ENCODE data around the gene RAPGEF4. TPM values are rescaled to one million over a fixed set of nuclear protein-coding genes. Genes with fewer than 3 reads are reported as not detected.

RAPGEF4 gene
- total RNA-seq, 6 experiments from 2014 or later = 9.5 to 18.4 (median 14.7) TPM

GRCh38 chr2:172953411-172953810 lies 217.8 kb downstream of the RAPGEF4 start:
- no peak overlapping the region for H3K4me3 ChIP-seq
- peaks cover 0 to 20% (median 7%) of the 10 kb centered on the region in 4 donors for H3K4me1 ChIP-seq
- TF ChIP-seq POLR2A (IDR thresholded peaks at IDR 0.05) (no peak), CTCF (IDR thresholded peaks at IDR 0.05) (no peak)
- no peaks in the 10 kb centered on the region for H3K9me3 ChIP-seq
- ATAC-seq (no peak), DNase-seq (no peak)
- intact Hi-C loops (cut with DNase I) = no loop called here
- H3K36me3 ChIP-seq = no peaks in the 10 kb centered on the region
- no peak overlapping the region for H3K27ac ChIP-seq
- no peaks in the 10 kb centered on the region for H3K27me3 ChIP-seq
- WGBS (ENCODE audit: insufficient coverage, low coverage, low lambda C conversion rate, missing lambda C conversion rate) = no CpG with 5 or more reads among the region's 1 CpG

- H3K4me3 ChIP-seq = no peak overlapping the region
- H3K4me1 ChIP-seq = peaks cover 0 to 14% (median 7%) of the 10 kb centered on the region in 4 donors
- no peak for TF ChIP-seq POLR2A (IDR thresholded peaks at IDR 0.05)
- no peak for TF ChIP-seq CTCF (IDR thresholded peaks at IDR 0.05)
- no peaks in the 10 kb centered on the region for H3K27me3 ChIP-seq
- DNase-seq (no peak), ATAC-seq (no peak)
- 83% methylated on average over 5 of the region's 5 CpGs for WGBS (ENCODE audit: insufficient coverage, low coverage, low lambda C conversion rate, missing lambda C conversion rate)
- H3K36me3 ChIP-seq = no peaks in the 10 kb centered on the region
- no peak overlapping the region for H3K27ac ChIP-seq
- intact Hi-C loops (cut with DNase I) = no loop called here
- H3K9me3 ChIP-seq = no peaks in the 10 kb centered on the region
These were observed 218.6 kb downstream of the RAPGEF4 start for GRCh38 chr2:172953970-172954852.

- intact Hi-C loops (cut with DNase I) = no loop called here
- H3K9me3 ChIP-seq = no peaks in the 10 kb centered on the region
- no peak for ATAC-seq
- H3K27me3 ChIP-seq = no peaks in the 10 kb centered on the region
- TF ChIP-seq POLR2A (IDR thresholded peaks at IDR 0.05) = no peak
- 69% methylated on average over 7 of the region's 11 CpGs for WGBS (ENCODE audit: insufficient coverage, low coverage, low lambda C conversion rate, missing lambda C conversion rate)
- no peaks in the 10 kb centered on the region for H3K36me3 ChIP-seq
- peaks cover 0 to 7% (median 2%) of the 10 kb centered on the region in 4 donors for H3K4me1 ChIP-seq
- no peak overlapping the region for H3K27ac ChIP-seq
- no peak overlapping the region for H3K4me3 ChIP-seq
- no peak for DNase-seq
These were observed 219.9 kb downstream of the RAPGEF4 start for GRCh38 chr2:172955587-172955986.

- peaks cover 0 to 4% (median 0%) of the 10 kb centered on the region in 4 donors for H3K4me1 ChIP-seq
- ATAC-seq (no peak), DNase-seq (no peak)
- intact Hi-C loops (cut with DNase I) = no loop called here
- no peaks in the 10 kb centered on the region for H3K36me3 ChIP-seq
- no peak overlapping the region for H3K4me3 ChIP-seq
- no peak for TF ChIP-seq POLR2A (IDR thresholded peaks at IDR 0.05)
- TF ChIP-seq CTCF (IDR thresholded peaks at IDR 0.05) = no peak
- no peak overlapping the region for H3K27ac ChIP-seq
- H3K9me3 ChIP-seq = no peaks in the 10 kb centered on the region
- no peaks in the 10 kb centered on the region for H3K27me3 ChIP-seq
These were observed 222.1 kb downstream of the RAPGEF4 start for GRCh38 chr2:172957734-172958133.

- H3K27ac ChIP-seq = no peak overlapping the region
- intact Hi-C loops (cut with DNase I) = no loop called here
- no peak for ATAC-seq
- H3K4me3 ChIP-seq = no peak overlapping the region
- no peaks in the 10 kb centered on the region for H3K27me3 ChIP-seq
- H3K4me1 ChIP-seq = peaks cover 0 to 17% (median 10%) of the 10 kb centered on the region in 4 donors
- H3K9me3 ChIP-seq = no peaks in the 10 kb centered on the region
- no peak for TF ChIP-seq CTCF (IDR thresholded peaks at IDR 0.05)
- TF ChIP-seq POLR2A (IDR thresholded peaks at IDR 0.05) = no peak
- DNase-seq = no peak
- no peaks in the 10 kb centered on the region for H3K36me3 ChIP-seq
- WGBS (ENCODE audit: insufficient coverage, low coverage, low lambda C conversion rate, missing lambda C conversion rate) = 100% methylated on average over 1 of the region's 1 CpG
These were observed 226.4 kb downstream of the RAPGEF4 start for GRCh38 chr2:172962082-172962481.
